Epithelial cell of prostate (primary cell): Measurements from ENCODE around the gene P2RX6.
"Not testable (repeated sequence)": the region's sequence is repeated elsewhere in the genome, so short reads cannot be mapped to it uniquely, and the experiment has no call there.

ENCODE experiments used
- DNase-seq: peaks from one replicate; pipeline ENCODE4 v3.0.0-alpha.2; 2011; ENCODE audit warnings: low read depth, low spot score
- H3K27ac ChIP-seq: fragments of 450-650 bp; 2 replicates; pipeline ENCODE4 v1.5.1; 2017; ENCODE audit warnings: mild to moderate bottlenecking

The P2RX6 gene

DNA sequence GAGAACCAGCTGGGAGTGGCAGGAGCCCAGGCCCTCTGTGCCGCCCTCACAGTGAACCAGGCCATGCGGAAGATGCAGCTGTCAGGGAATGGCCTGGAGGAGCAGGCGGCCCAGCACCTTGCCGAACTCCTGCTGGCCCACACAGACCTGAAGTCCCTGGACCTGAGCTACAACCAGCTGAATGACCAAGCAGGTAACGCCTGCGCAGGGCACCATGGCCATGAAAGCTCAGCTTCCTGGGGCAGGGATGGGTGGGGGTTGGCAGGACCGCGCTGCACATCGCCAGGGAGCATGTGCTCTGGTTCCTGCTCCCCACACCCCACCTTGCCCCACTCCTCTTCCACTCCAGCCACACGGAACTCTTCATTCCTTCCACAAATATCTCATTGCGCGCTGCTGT is 34.0 kb downstream of the P2RX6 start:
- DNase-seq, H3K27ac ChIP-seq: not testable (repeated sequence)

DNA sequence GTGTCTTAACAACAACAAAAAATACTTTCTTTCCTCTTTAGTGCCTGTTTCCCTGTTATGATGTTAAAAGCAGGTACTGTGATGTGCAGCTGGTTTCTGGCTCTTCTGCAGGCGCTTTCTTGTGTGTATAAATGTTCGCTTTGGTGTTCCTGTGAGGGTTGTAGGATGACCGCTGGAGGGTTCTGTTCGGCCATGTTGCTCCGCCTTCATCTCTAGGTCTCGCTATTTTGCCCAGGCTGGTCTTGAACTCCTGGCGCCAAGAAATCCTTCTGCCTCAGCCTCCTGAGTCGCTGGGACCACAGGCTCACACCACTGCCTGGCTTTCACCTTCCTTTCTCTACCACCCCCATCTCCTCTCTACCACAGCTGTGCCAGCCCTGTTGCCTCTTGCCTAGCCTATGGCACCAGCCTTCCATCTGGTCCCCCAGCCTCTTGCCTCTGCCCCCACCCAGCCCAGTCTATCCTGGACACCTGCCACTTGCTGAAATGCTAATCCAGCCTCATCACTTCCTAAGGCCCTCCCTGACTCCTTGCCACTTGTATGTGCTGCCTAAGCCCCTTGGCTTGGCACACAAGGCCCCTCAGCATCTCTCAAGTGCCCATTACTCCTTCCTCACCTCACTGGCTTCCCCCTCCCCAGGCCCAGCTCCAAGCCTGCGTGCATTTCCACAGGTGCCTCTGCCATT is 36.3 kb downstream of the P2RX6 start:
- no peak overlapping the region for H3K27ac ChIP-seq
- DNase-seq = no peak

DNA sequence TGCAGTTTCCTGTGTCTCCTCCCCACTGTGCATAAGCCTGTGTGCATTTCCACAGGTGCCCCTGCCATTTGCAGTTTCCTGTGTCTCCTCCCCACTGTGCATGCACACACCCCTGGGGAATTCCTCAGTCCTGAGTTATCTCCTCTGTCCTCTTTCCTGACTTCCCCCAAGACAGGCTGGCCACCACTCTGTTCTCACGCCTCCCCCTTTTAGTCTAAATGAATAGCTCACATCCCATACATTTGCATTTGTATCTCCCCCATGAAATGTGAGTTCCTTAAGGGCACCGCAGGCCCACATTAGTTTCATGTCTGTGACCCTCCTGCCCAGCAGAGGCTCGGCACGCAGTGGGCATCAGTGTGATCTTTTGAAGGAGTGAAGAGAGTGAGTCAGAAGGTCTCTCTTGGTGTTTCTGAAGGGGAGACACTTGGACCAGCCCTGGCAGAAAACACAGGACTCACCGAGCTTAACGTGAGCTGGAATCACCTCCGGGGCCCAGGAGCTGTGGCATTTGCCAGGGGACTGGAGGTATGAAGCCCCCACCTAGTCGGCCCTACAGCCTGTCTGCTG is 37.0 kb downstream of the P2RX6 start:
- DNase-seq = no peak
- H3K27ac ChIP-seq = no peak overlapping the region

DNA sequence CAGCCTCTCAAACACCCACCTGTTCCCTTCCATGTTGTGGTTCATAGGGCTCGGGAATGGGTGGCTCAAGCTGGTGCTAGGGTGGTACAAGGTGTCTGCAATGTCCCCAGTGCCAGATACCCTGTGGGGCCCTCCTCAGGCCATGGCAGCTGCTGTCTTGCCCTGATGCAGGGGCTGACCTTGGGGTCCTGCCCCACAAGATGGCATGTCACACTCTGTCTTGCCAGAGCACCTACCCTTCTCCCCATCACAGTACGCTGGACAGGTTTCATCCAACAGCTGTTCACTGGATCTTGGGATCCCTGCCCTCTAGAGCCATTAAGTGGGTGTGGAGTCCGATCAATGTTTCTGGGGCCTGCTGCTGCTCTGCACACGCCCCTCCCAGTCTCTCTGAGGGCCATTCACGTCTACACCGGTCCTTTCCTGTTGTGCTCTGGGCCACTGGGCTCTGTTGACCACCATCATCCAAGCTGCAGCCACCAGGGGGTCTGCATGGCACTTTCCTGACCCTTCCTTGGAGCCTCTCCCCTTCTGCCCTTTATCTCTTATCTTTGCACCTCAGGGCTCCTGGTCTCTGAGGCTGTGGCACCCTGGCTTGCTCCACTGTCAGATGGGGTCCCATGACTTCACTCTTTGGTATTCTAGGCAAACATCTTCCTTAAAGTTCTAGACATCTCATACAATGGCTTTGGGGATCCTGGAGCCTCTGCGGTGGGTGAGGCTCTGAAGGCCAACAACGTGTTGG is 37.9 kb downstream of the P2RX6 start:
- H3K27ac ChIP-seq = no peak overlapping the region
- no peak for DNase-seq

DNA sequence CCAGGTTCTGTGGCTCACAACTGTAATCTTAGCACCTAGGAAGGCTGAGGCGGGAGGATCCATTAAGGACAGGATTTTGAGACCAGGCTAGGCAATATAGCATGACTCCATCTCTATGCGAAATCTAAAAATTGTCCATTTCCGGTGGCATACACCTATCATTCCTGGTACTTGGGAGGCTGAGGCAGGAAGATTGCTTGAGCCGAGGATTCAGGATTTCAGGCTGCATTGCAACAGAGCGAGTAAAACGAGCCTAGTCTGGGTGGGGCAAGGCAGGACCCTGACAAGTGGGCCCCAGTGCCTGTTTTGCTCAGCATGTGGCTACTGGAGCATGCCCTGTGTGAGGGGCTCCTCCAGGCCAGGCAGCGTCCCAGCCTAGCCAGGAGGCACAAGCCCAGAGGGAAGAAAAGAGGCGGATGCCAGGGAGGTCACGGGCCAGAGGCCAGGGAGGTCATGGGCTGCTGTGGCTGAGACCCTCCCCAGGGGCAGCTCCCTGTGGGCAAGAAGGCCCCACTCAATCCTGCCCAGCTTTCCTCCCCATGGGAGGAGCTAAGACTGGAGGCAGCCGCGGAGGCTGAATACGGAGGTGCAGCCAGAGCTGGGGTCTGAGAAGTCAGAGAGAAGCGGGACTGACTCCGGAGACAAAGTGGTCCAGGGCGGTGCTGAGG is 39.2 kb downstream of the P2RX6 start:
- no peak for DNase-seq
- no peak overlapping the region for H3K27ac ChIP-seq

DNA sequence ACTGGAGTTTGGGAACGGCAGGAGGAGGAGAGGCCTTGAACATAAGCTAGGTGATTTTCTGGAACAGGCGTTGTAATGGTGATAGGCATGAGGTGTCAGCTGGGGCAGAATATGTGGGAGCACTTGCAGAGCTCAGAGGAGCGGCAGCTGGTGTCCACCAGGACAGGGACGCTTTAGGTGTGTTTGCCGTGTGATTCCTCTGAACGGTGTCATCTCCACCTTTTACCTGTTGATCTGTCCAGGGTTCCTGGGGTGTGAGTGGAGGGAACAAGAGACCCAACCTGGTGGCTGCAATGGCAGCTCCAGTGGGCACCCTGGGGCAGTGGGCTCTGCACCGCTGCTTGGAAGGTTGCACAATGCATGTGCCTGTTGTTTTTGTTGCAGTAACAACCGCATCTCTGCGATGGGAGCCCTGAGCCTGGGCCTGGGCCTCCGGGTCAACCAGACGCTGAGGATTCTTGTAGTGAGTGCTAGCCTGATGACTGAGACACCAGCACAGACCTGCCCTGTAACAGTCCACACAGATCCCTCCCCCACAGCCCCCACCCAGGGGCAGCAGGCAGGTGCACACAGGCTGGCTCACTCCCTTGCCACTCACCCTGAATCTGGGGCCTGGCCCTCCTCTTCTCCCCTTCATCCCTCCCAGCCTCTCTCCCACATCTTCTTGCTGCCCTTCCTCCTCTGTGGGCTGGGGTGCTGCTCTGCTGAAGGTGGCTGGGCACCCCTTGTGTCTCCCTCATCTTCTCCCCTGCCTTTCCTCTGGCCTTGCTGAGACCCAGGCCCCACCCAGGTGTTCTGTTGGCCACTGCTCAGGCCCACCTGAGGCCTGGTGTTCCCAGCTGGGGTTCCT is 40.0 kb downstream of the P2RX6 start:
- H3K27ac ChIP-seq = no peak overlapping the region
- no peak for DNase-seq

DNA sequence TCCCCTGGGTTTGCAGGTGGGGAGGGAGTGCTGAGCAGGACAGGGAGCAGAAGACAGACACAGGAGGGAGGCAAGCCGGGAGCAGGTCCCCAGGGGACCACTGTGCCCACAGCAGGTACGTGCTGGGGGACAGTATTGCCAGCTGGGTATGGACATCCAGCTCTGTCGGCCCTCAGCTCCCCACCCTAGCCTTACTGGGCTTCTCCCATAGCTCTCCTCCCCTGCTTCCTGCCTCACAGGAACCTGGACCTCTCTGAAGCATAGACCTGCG is 40.5 kb downstream of the P2RX6 start:
- DNase-seq = no peak
- H3K27ac ChIP-seq = no peak overlapping the region

DNA sequence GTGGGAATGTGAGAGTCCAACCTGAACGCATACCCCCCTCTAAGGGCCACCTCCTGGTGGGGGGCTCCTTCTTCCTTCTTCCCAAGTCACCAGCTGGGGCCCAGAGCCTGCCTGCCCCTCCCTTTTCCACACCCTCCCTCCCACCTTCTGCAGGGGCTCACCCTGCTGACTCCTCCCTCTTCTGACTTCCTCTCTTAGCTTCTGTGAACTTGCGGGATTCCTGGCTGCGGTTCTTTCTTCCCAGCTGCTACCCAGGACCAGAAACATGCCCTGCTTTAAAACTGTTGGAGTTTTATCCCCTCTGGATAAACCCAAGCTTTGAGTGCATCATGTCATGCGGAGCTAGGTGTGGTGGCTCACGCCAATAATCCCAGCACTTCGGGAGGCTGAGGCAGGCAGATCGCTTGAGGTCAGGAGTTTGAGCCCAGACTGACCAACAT is 40.9 kb downstream of the P2RX6 start:
- no peak for DNase-seq

DNA sequence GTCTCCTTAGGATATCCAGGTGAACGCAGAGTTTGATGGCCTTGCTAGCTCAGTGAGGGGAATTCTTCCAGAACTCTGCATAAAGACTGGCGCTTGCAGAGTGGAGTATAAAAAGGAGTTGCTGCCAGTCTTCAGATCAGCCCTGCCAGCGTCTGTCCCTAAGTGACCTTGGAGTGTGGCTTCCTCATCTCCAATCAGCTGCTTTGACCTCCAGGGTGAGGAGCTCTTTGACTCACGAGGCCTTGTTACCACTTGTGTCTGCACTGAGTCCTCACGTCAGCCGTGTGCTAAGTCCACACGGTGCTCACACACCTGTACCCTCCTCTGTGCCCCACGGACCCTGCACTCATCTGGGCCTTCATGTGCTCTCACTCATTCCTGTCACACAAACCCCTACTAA is 45.4 kb downstream of the P2RX6 start:
- not testable (repeated sequence) for H3K27ac ChIP-seq, DNase-seq

More for the DNA sequence above, 40.9 kb downstream of the P2RX6 start:
- H3K27ac ChIP-seq = no peak overlapping the region

DNA sequence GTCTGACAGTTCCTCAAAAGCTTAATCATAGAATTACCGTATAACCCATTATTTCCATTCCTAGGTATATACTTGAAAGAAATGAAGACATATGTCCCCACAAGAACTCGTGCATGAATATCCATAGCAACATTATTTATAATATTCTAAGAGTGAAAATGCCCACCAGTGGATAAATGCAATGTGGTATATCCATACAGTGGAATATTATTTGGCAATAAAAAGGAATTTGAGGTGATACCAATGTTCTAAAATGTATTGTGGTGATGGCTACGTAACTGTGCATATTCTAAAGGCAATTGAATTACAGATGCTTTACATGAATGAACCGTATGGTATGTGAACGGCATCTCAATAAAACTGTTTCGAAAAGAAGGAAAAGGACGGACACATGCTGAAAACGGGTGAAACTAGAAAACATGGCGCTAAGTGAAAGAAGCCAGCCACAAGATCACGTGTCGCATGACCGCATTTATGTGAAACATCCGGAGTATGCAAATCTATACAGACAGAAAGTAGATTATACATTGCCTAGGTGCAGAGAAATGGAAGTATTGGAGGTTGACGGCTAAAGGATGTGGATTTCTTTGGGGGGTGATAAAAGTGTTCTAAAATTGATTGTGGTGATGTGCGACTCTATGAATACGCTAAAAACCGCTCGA is 46.8 kb downstream of the P2RX6 start:
- H3K27ac ChIP-seq = not testable (repeated sequence)

DNA sequence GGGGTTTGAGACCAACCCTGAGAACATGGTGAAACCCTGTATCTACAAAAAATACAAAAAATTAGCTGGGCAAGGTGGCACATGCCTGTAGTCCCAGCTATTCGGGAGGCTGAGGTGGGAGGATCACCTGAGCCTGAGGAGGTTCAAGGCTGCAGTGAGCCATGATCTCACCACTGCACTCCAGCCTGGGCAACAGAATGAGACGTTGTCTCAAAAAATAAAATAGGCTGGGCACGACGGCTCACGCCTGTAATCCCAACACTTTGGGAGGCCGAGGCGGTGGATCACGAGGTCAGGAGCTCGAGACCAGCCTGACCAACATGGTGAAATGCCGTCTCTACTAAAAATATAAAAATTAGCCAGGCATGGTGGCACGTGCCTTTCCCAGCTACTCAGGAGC is 49.5 kb downstream of the P2RX6 start:
- H3K27ac ChIP-seq, DNase-seq: not testable (repeated sequence)

More for the DNA sequence above, 46.8 kb downstream of the P2RX6 start:
- DNase-seq = not testable (repeated sequence)

DNA sequence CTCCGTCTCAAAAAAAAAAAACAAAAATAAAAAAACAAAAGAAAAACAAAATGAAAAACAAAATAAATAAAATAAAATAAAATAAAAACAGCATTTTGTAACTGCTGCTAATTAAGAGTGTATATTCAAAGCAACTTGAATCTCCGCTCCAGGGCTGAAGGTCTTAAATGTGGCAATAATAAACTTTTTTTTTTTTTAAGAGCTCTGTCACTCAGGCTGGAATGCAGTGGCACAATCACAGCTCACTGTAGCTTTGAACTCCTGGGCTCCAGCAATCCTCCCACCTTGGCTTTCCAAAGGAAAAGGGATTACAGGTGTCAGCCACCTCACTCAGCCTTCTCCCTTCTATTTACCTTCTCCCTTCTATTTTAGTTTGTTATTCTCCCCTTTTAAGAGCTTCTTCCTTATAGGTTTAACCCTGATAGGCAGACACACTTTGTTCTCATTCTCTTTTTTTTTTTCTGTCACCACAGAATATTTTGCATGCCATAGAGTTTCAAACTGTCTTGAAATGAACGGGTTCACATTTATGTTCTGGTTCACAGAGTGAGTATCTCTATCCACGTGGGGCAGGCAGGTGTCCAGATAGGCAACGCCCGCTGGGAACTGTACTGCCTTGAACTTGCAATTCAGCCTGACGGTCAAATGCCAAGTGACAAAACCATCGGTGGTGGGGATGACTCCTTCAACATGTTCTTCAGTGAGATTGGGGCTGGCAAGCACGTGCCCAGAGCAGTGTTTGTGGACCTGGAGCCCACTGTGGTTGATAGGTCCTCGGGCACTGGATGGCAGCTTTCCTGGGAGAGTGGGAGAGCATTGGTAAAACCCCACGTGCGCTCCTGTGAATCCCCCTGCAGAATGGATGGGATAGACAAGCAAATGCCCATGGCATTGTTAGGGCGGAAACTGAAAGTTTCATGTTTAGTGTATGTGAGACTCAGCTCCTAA is 50.2 kb downstream of the P2RX6 start:
- no peak overlapping the region for H3K27ac ChIP-seq
- no peak for DNase-seq

DNA sequence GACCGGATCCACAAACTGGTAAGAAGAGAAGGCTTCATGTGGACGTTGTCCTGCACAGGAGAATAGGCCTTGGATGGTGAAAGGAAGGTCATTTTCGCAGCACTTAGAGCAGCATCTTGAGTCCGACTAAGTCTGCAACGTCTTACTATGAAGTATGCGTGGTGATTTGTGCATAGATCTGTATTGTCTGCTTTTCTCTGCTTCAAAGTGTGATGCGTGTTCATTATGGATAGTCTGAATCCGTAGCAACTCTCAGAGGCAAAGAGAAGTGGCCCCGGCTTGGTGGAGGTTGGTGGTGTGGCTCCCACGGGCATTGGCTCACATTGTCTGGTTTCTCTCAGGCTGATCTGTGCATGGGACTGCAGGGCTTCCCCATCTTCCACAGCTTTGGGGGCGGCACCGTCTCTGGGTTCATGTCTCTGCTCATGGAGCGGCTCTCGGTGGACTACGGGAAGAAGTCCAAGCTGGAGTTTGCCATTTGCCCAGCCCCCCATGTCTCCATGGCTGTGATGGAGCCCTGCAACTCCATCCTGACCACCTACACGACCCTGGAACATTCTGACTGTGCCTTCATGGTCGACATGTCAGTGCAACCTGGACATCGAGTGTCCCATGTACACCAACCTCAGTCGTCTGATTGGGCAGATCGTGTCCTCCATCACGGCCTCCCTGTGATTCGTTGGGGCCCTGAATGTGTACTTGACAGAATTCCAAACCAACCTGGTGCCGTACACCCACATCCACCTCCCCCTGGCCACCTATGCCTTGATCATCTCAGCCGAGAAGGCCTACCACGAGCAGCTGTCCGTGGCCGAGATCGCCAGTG is 52.3 kb downstream of the P2RX6 start:
- H3K27ac ChIP-seq = no peak overlapping the region

DNA sequence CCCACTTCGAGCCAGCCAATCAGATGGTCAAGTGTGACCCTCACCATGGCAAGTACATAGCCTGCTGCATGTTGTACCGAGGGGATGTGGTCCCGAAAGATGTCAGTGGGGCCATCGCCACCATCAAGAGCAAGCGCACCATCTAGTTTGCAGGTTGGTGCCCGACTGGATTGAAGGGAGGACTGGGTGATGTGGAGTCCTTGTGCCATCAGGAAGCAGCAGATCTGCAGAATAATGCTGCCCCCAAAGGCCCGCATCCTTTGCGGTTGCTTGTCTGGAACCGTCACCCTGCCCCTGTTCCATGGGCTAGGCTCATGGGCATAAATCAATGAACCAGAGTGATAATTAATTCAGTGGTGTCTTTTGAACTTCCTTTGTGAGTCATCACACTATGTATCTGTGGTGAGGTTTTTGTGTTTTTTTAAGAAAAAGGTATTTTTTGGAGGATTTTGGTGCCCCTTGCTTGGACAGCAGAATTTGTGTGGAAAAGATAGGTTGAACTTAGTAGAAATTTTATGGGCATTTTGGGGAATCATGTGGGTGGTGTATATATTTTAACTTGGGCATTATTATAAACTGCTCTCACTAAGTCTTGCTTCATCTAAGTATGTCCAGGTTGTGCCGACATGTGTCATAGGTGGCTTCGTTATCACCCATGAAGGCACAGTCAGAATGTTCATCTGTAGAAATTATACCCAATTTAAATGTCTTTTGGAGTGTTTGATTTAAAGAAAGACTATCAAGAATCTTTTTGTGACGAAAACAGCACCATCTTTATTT is 53.1 kb downstream of the P2RX6 start:
- no peak overlapping the region for H3K27ac ChIP-seq
- DNase-seq = no peak

More for the DNA sequence above, 52.3 kb downstream of the P2RX6 start:
- no peak for DNase-seq

DNA sequence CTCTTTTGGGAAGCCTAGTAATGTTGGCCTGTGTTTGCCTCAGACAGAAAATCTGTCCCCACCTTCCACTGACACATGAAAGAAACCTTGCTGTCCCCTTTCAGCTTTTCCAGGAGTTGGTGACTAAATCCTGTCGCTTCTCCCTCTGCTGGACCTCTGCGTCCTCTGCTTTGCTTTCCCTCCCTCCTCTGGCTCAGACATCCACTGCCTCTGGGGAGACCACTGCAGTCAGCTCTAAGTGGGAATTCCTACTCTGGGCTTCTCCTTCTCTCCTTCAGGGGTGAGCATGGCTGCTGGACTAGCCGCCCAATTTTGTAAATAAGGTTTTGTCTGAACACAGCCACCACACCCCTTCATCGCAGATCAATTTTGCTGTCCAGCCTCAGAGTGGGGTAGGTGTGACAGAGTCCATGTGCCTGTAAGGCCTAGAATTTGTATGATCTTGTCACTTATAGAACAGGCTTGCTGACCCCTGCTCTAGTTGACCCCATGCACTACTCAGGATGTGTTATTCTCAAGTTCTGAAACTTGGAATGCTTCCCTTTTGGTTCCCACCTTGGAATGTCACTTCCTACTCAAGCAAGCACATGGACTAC is 53.8 kb downstream of the P2RX6 start:
- no peak for DNase-seq
- H3K27ac ChIP-seq = no peak overlapping the region

DNA sequence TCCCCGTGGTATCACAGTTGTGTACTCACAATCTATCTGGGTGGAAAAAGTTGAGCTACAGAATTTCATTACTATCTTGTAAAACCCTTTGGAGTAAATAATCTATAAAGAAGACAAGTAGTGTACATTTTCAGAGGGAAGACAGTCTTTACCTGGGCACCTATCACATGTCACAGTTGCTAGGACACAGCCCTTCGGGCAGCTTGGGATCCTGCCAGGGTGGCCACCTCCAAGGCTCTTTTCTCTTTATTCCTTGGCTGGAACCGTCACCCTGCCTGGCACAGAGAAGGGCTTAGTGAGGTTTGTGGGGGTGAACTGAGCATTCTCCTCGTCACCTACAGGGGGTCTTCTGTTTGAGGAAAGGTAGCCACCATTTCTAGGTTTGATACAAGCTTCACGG is 54.4 kb downstream of the P2RX6 start:
- no peak for DNase-seq
- no peak overlapping the region for H3K27ac ChIP-seq
